Neural progenitor cell (in vitro differentiated cells): ENCODE results near the gene DDN. TPM values are rescaled to one million over a fixed set of nuclear protein-coding genes. Genes with fewer than 3 reads are reported as not detected.

Experiments
- DNase-seq: peaks from one replicate; pipeline ENCODE4 v3.0.0-alpha.2; 2016; ENCODE audit warnings: low spot score
- H2AFZ ChIP-seq: fragments of 200-600 bp; sonication (generic); replicated peaks from 2 replicates; pipeline ENCODE4 v1.6.1; 2016; ENCODE audit warnings: antibody characterized with exemption
- H3F3A ChIP-seq: fragments of 200-600 bp; sonication (generic); 2 replicates; pipeline ENCODE4 v1.6.1; 2016; ENCODE audit warnings: antibody characterized with exemption, low read depth
- H3K27ac ChIP-seq: fragments of 200-600 bp; sonication (generic); 2 replicates; pipeline ENCODE4 v1.5.1; 2016; ENCODE audit warnings: mild to moderate bottlenecking
- H3K27me3 ChIP-seq: fragments of 200-600 bp; sonication (generic); 2 replicates; pipeline ENCODE4 v1.6.1; 2016; ENCODE audit warnings: mild to moderate bottlenecking, moderate library complexity
- H3K36me3 ChIP-seq: fragments of 200-600 bp; sonication (generic); 2 replicates; pipeline ENCODE4 v1.5.1; 2016
- H3K4me1 ChIP-seq: fragments of 200-600 bp; sonication (generic); 2 replicates; pipeline ENCODE4 v1.6.1; 2016; ENCODE audit warnings: mixed run types
- H3K4me2 ChIP-seq: fragments of 200-600 bp; sonication (generic); 2 replicates; pipeline ENCODE4 v1.6.1; 2016
- H3K4me3 ChIP-seq: fragments of 200-600 bp; sonication (generic); 2 replicates; pipeline ENCODE4 v1.5.1; 2016
- H3K79me2 ChIP-seq: fragments of 200-600 bp; sonication (generic); 2 replicates; pipeline ENCODE4 v1.6.1; 2016; ENCODE audit warnings: low read depth
- H3K9ac ChIP-seq: fragments of 200-600 bp; sonication (generic); 2 replicates; pipeline ENCODE4 v1.6.1; 2016
- H3K9me3 ChIP-seq: fragments of 200-600 bp; sonication (generic); 2 replicates; pipeline ENCODE4 v1.5.1; 2016; ENCODE audit warnings: low read depth
- H4K20me1 ChIP-seq: fragments of 200-600 bp; sonication (generic); 2 replicates; pipeline ENCODE4 v1.6.1; 2016; ENCODE audit warnings: low read depth
- H3K27ac Mint-ChIP-seq: 3 replicates; pipeline ENCODE4 v1.8.0; 2021; ENCODE audit warnings: mixed read lengths
- H3K27me3 Mint-ChIP-seq: 2 replicates; pipeline ENCODE4 v1.8.0; 2022; ENCODE audit warnings: low read depth, mild to moderate bottlenecking, inconsistent platforms, moderate library complexity, mixed read lengths; ENCODE audit not compliant: insufficient read depth
- H3K36me3 Mint-ChIP-seq: 3 replicates; pipeline ENCODE4 v1.8.0; 2021; ENCODE audit warnings: mixed read lengths
- H3K4me1 Mint-ChIP-seq: 3 replicates; pipeline ENCODE4 v1.8.0; 2021; ENCODE audit warnings: mixed read lengths
- H3K4me3 Mint-ChIP-seq: 3 replicates; pipeline ENCODE4 v1.8.0; 2021; ENCODE audit warnings: mild to moderate bottlenecking, moderate library complexity, mixed read lengths
- H3K9me3 Mint-ChIP-seq: 3 replicates; pipeline ENCODE4 v1.8.0; 2020; ENCODE audit warnings: mixed read lengths
- EZH2 ChIP-seq: fragments of 200-600 bp; sonication (generic); IDR thresholded peaks from 2 replicates; pipeline ENCODE4 v1.6.1; 2017; ENCODE audit warnings: antibody characterized with exemption, mild to moderate bottlenecking, moderate library complexity
- EZH2phosphoT487 ChIP-seq: fragments of 200-600 bp; sonication (generic); IDR thresholded peaks from 2 replicates; pipeline ENCODE4 v1.6.1; 2017; ENCODE audit warnings: antibody characterized with exemption
- total RNA-seq: library from RNA; depleted of rRNA; stranded (reverse); fragments of >200 nt; gene quantifications from 2 replicates; pipeline ENCODE4 v1.2.3, GENCODE V29; 2015; ENCODE audit warnings: low replicate concordance
- TF ChIP-seq, protein P1 (sequence below): fragments of 200-600 bp; sonication (generic); IDR thresholded peaks from 2 replicates; pipeline ENCODE4 v1.5.1; 2017; ENCODE audit warnings: antibody characterized with exemption, mild to moderate bottlenecking

The DDN gene
- total RNA-seq, 1 donor from 2014 or later, result not detected

DNA sequence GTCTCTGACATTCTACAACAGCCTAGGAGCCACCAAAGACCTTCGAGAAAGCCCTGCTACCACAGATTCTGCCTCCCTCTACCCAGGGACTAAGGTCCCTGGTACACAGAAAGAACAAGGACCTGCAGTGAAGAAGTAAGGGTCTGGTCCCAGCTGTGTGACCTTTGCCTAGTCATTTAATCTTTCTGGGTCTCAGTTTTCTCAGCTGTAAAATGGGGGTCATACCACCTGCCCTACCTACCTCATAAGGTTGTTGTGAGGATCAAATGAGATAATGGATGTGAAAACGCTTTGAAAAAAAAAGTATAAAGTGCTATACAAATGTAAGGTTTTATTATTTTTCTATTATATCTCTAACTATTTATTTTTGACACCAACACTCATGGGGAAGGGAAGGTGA lies 24.6 kb upstream of the DDN start:
- H3K4me3 ChIP-seq, result no peak overlapping the region
- no peak overlapping the region for H3K4me2 ChIP-seq
- H3K4me1 ChIP-seq, result no peaks in the 10 kb centered on the region

DNA sequence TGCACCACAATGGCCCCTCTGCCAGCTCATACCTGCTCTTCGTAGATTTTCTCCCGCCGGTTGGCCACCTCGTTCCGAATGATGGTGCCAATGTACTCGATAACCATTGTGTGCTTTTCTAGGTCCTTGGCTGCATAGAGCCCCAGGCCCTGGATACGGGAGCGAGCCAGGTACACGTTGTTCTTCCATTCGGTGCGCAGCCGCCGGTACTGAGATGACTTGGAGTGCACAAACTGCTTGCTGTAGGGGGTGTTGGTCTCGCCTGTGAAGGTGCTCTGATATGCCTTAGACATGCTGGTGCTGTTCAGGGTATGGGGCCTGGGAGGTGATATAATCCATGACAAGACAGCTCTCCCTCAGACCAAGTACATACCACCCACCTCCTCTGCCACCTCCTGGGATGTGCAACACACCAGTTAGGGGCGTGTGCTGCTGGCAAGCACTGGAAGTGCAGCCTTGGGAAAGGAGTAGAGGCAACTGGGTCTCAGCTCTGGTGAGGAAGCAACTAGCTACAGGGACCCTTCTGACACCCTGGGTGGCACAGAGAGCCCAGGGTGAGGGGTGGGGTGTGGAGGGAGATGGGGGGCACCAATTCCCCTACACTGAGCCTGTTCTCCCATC lies 23.5 kb upstream of the DDN start:
- no peak overlapping the region for H3K4me3 Mint-ChIP-seq
- peaks cover 1% of the 10 kb centered on the region for H3K4me1 ChIP-seq

More for the DNA sequence above, 24.6 kb upstream of the DDN start:
- Mint-ChIP-seq H3K4me3 (no peak overlapping the region), H3K27me3 (no peaks in the 10 kb centered on the region), H3K36me3 (peaks cover 41% of the 10 kb centered on the region), H3K4me1 (peaks cover 10% of the 10 kb centered on the region), H3K9me3 (no peaks in the 10 kb centered on the region), H3K27ac (no peak overlapping the region)
- no peak for DNase-seq
- Histone ChIP-seq H3K79me2 (no peaks in the 10 kb centered on the region), H2AFZ (no peak overlapping the region), H3K27ac (no peak overlapping the region), H3K9ac (no peak overlapping the region), H3K36me3 (peaks cover 2% of the 10 kb centered on the region), H3F3A (peaks cover 15% of the 10 kb centered on the region), H4K20me1 (no peaks in the 10 kb centered on the region), H3K9me3 (no peaks in the 10 kb centered on the region), H3K27me3 (no peaks in the 10 kb centered on the region)
- TF ChIP-seq EZH2phosphoT487 (no peak), EZH2 (no peak)
- TF ChIP-seq, protein P1, sequence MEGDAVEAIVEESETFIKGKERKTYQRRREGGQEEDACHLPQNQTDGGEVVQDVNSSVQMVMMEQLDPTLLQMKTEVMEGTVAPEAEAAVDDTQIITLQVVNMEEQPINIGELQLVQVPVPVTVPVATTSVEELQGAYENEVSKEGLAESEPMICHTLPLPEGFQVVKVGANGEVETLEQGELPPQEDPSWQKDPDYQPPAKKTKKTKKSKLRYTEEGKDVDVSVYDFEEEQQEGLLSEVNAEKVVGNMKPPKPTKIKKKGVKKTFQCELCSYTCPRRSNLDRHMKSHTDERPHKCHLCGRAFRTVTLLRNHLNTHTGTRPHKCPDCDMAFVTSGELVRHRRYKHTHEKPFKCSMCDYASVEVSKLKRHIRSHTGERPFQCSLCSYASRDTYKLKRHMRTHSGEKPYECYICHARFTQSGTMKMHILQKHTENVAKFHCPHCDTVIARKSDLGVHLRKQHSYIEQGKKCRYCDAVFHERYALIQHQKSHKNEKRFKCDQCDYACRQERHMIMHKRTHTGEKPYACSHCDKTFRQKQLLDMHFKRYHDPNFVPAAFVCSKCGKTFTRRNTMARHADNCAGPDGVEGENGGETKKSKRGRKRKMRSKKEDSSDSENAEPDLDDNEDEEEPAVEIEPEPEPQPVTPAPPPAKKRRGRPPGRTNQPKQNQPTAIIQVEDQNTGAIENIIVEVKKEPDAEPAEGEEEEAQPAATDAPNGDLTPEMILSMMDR, result no peak

DNA sequence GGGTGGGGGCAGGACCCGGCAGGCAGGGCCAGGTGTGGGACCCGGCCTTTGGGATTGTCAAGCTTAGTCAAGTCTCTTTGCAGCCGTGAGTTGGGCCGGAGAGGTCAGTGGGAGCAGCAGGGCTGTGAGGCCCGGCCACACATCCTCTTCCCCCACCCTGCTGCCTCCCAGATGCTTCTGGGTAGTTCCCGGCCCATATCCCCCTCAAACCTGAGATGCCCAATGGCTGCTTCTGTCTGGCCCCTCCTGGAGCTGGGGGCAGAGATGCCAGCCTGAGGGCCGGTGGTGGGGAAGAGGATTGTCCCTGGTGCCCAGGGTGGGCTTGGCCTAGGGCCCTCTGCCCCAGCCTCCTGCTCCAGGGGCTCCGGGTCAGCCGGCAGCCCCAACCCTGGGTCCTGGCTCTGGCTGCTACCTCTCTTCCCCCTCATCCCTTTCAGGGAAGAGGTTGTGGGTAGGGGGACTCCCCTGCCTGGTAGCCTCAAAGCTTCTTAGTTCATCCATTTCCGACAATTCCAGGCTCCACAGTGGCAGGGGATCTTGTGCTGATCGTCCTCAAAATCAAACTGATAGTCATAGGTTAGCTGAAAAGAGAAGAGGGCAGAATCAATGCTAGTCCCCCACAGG lies 22.2 kb upstream of the DDN start:
- H3K9ac ChIP-seq, result no peak overlapping the region
- no peak overlapping the region for H2AFZ ChIP-seq
- H3K4me1 ChIP-seq, result peaks cover 3% of the 10 kb centered on the region
- no peak overlapping the region for H3K4me3 ChIP-seq
- H3K27me3 Mint-ChIP-seq, result no peaks in the 10 kb centered on the region
- H3K4me2 ChIP-seq, result no peak overlapping the region
- H3K79me2 ChIP-seq, result no peaks in the 10 kb centered on the region
- no peak overlapping the region for H3K27ac Mint-ChIP-seq
- peaks cover 30% of the 10 kb centered on the region for H3F3A ChIP-seq
- peaks cover 19% of the 10 kb centered on the region for H3K4me1 Mint-ChIP-seq
- no peaks in the 10 kb centered on the region for H3K27me3 ChIP-seq
- peaks cover 31% of the 10 kb centered on the region for H3K36me3 Mint-ChIP-seq
- H3K9me3 ChIP-seq, result no peaks in the 10 kb centered on the region
- H3K4me3 Mint-ChIP-seq, result no peak overlapping the region
- no peak overlapping the region for H3K27ac ChIP-seq
- no peaks in the 10 kb centered on the region for H3K9me3 Mint-ChIP-seq
- H3K36me3 ChIP-seq, result peaks cover 2% of the 10 kb centered on the region
- no peak for TF ChIP-seq EZH2
- no peak for TF ChIP-seq EZH2phosphoT487
- TF ChIP-seq, protein P1, result no peak
- H4K20me1 ChIP-seq, result no peaks in the 10 kb centered on the region
- DNase-seq, result no peak

More for the DNA sequence above, 23.5 kb upstream of the DDN start:
- H4K20me1 ChIP-seq, result no peaks in the 10 kb centered on the region
- H2AFZ ChIP-seq, result no peak overlapping the region
- no peaks in the 10 kb centered on the region for H3K79me2 ChIP-seq
- no peaks in the 10 kb centered on the region for H3K9me3 ChIP-seq
- H3K27ac Mint-ChIP-seq, result no peak overlapping the region
- peaks cover 24% of the 10 kb centered on the region for H3F3A ChIP-seq
- H3K4me3 ChIP-seq, result no peak overlapping the region
- H3K36me3 Mint-ChIP-seq, result peaks cover 36% of the 10 kb centered on the region
- no peaks in the 10 kb centered on the region for H3K27me3 ChIP-seq
- TF ChIP-seq EZH2 (no peak), EZH2phosphoT487 (no peak)
- TF ChIP-seq, protein P1, result no peak
- H3K27me3 Mint-ChIP-seq, result no peaks in the 10 kb centered on the region
- no peak overlapping the region for H3K9ac ChIP-seq
- H3K4me1 Mint-ChIP-seq, result peaks cover 15% of the 10 kb centered on the region
- H3K4me2 ChIP-seq, result no peak overlapping the region
- peaks cover 2% of the 10 kb centered on the region for H3K36me3 ChIP-seq
- no peaks in the 10 kb centered on the region for H3K9me3 Mint-ChIP-seq
- no peak for DNase-seq
- H3K27ac ChIP-seq, result no peak overlapping the region
